K562 (cell line): ENCODE data around the gene NISCH. TPM values are rescaled to one million over a fixed set of nuclear protein-coding genes. Genes with fewer than 3 reads are reported as not detected.

Experiments
- ATF1 ChIP-seq, 2 experiments: fragments of 450-650 bp in 1 of 2; IDR thresholded peaks; 2 replicates each; pipeline ENCODE4 v1.6.1; 2016; ENCODE audit warnings: missing compliant biosample characterization in 1 of 2, missing genetic modification characterization in 1 of 2
- FOXA1 ChIP-seq: fragments of 450-650 bp; IDR thresholded peaks from 2 replicates; pipeline ENCODE4 v1.6.1; 2016; ENCODE audit warnings: mild to moderate bottlenecking, borderline replicate concordance
- HCFC1 ChIP-seq: IDR thresholded peaks from 2 replicates; pipeline ENCODE4 v1.6.1; 2012; ENCODE audit warnings: low read depth, low read length, improper control_type of control experiment
- MAZ ChIP-seq, 2 experiments: fragments of 450-650 bp in 1 of 2; sonication (generic) in 1 of 2; formaldehyde crosslinking; IDR thresholded peaks in 1 of 2; conservative IDR thresholded peaks in 1 of 2; 2 replicates each; pipeline versions ENCODE4 v1.4.0 to v1.5.0; 2020; ENCODE audit warnings: mild to moderate bottlenecking in 1 of 2, missing genetic modification reagents in 1 of 2
- NCOA1 ChIP-seq: fragments of 450-650 bp; IDR thresholded peaks from 2 replicates; pipeline ENCODE4 v1.6.1; 2016; ENCODE audit warnings: low read depth
- ZNF354B ChIP-seq: fragments of 250-450 bp; sonication (Bioruptor Pico); IDR thresholded peaks from 2 replicates; pipeline ENCODE4 v1.4.0; 2020
- polyA plus RNA-seq, 8 experiments: library from polyadenylated mRNA; depleted of rRNA in 4 of 8; stranded (reverse) in 5 of 8; unstranded in 3 of 8; fragments of >200 nt; fragmentation: Nextera tagmentation in 2 of 8; fragmentation: Illumina TruSeq in 1 of 8; extraction: Ambion mirVana in 2 of 8; extraction: Trizol in 1 of 8; gene quantifications; 2 replicates each; pipeline versions ENCODE4 v1.2.1 to v1.2.3, GENCODE V29; 2011 to 2014; ENCODE audit warnings: inconsistent platforms in 1 of 8, missing spikeins in 1 of 8
- total RNA-seq, 7 experiments: library from RNA; depleted of rRNA in 6 of 7; stranded (reverse); fragments of >200 nt in 6 of 7; fragmentation: Illumina TruSeq in 2 of 7; extraction: Trizol in 2 of 7; gene quantifications; 2 replicates each; pipeline versions ENCODE4 v1.2.1 to v1.2.3, GENCODE V29; 2011 to 2021; ENCODE audit warnings: low replicate concordance in 1 of 7
- TF ChIP-seq, protein P1 (sequence below): fragments of 200-800 bp; sonication (Bioruptor generic); IDR thresholded peaks from 2 replicates; pipeline ENCODE4 v1.6.1; 2017; ENCODE audit warnings: missing genetic modification characterization, missing compliant biosample characterization
- TF ChIP-seq, protein P2 (sequence below): fragments of 250-450 bp; sonication (Bioruptor Pico); IDR thresholded peaks from 2 replicates; pipeline ENCODE4 v1.8.0; 2021; ENCODE audit warnings: moderate library complexity, mild to moderate bottlenecking, inconsistent platforms
- TF ChIP-seq, protein P3 (sequence below): fragments of 450-650 bp; IDR thresholded peaks from 2 replicates; pipeline ENCODE4 v1.6.1; 2016; ENCODE audit warnings: low read depth
- TF ChIP-seq, protein P4 (sequence below): IDR thresholded peaks from 2 replicates; pipeline ENCODE4 v1.6.1; 2014; ENCODE audit warnings: antibody characterized with exemption
- TF ChIP-seq, protein P5 (sequence below): fragments of 450-650 bp; formaldehyde crosslinking; IDR thresholded peaks from 2 replicates; pipeline ENCODE4 v1.4.0; 2020; ENCODE audit warnings: mild to moderate bottlenecking, moderate library complexity
- TF ChIP-seq, protein P6 (sequence below): sonication (generic); formaldehyde crosslinking; IDR thresholded peaks from 2 replicates; pipeline ENCODE4 v1.8.1; 2023; ENCODE audit warnings: mild to moderate bottlenecking, missing genetic modification reagents

Gene NISCH
- total and polyA plus RNA-seq, 9 of the 15 experiments (the other 6 are each of a cell fraction or from before 2014, with no cell fraction given), result 0.44 to 43.5 (median 23.4) TPM

DNA sequence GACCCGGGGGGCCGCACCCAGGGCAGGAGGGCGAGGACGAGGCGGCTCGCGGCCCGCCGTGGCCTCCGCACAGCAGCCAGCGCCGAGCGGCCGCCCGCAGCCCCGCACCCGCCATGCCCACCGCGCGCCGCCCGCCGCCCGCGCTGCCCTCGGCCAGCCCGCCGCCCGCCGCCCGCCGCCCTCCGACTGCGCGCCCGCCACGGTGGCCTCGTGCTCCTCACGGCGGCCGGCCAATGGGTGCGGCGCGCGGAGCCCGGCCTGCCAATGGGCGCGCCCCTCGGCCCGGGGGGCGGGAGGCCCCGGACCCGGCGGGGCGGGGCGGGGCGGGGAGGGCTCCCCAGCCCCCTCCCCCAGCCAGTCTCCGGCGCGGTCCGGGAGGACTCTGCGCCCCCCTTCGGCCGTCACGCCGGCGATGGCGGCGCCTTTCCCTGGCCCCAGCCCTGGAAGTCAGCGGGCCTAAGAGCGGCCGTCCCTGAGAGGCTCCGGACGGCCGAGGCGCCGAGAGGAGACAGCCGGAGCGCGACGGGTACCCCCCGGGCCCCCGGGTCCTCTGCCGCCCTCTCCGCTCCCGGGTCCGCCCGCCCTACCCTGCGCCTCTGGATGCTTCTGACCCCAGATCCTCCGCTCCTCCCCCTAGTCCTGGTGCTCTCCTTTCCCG, 78.3 kb downstream of the NISCH start, which contains the start of gene NT5DC2 (continued):
- TF ChIP-seq, protein P1, sequence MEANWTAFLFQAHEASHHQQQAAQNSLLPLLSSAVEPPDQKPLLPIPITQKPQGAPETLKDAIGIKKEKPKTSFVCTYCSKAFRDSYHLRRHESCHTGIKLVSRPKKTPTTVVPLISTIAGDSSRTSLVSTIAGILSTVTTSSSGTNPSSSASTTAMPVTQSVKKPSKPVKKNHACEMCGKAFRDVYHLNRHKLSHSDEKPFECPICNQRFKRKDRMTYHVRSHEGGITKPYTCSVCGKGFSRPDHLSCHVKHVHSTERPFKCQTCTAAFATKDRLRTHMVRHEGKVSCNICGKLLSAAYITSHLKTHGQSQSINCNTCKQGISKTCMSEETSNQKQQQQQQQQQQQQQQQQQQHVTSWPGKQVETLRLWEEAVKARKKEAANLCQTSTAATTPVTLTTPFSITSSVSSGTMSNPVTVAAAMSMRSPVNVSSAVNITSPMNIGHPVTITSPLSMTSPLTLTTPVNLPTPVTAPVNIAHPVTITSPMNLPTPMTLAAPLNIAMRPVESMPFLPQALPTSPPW, result peak; percentile 93
- TF ChIP-seq HCFC1 (no peak), NCOA1 (no peak), ZNF354B (CRISPR knock-in tag) (no peak), FOXA1 (no peak), MAZ (CRISPR knock-in tag; conservative IDR thresholded peaks at IDR 0.05 in 1 of 2, IDR thresholded peaks at IDR 0.05 in 1 of 2) (peak; percentile 79 to 81), ATF1 (CRISPR knock-in tag; IDR thresholded peaks at IDR 0.05) (no peak), ATF1 (tag; IDR thresholded peaks at IDR 0.05) (no peak)
- TF ChIP-seq, protein P2, sequence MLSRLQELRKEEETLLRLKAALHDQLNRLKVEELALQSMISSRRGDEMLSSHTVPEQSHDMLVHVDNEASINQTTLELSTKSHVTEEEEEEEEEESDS, result no peak
- TF ChIP-seq, protein P3, sequence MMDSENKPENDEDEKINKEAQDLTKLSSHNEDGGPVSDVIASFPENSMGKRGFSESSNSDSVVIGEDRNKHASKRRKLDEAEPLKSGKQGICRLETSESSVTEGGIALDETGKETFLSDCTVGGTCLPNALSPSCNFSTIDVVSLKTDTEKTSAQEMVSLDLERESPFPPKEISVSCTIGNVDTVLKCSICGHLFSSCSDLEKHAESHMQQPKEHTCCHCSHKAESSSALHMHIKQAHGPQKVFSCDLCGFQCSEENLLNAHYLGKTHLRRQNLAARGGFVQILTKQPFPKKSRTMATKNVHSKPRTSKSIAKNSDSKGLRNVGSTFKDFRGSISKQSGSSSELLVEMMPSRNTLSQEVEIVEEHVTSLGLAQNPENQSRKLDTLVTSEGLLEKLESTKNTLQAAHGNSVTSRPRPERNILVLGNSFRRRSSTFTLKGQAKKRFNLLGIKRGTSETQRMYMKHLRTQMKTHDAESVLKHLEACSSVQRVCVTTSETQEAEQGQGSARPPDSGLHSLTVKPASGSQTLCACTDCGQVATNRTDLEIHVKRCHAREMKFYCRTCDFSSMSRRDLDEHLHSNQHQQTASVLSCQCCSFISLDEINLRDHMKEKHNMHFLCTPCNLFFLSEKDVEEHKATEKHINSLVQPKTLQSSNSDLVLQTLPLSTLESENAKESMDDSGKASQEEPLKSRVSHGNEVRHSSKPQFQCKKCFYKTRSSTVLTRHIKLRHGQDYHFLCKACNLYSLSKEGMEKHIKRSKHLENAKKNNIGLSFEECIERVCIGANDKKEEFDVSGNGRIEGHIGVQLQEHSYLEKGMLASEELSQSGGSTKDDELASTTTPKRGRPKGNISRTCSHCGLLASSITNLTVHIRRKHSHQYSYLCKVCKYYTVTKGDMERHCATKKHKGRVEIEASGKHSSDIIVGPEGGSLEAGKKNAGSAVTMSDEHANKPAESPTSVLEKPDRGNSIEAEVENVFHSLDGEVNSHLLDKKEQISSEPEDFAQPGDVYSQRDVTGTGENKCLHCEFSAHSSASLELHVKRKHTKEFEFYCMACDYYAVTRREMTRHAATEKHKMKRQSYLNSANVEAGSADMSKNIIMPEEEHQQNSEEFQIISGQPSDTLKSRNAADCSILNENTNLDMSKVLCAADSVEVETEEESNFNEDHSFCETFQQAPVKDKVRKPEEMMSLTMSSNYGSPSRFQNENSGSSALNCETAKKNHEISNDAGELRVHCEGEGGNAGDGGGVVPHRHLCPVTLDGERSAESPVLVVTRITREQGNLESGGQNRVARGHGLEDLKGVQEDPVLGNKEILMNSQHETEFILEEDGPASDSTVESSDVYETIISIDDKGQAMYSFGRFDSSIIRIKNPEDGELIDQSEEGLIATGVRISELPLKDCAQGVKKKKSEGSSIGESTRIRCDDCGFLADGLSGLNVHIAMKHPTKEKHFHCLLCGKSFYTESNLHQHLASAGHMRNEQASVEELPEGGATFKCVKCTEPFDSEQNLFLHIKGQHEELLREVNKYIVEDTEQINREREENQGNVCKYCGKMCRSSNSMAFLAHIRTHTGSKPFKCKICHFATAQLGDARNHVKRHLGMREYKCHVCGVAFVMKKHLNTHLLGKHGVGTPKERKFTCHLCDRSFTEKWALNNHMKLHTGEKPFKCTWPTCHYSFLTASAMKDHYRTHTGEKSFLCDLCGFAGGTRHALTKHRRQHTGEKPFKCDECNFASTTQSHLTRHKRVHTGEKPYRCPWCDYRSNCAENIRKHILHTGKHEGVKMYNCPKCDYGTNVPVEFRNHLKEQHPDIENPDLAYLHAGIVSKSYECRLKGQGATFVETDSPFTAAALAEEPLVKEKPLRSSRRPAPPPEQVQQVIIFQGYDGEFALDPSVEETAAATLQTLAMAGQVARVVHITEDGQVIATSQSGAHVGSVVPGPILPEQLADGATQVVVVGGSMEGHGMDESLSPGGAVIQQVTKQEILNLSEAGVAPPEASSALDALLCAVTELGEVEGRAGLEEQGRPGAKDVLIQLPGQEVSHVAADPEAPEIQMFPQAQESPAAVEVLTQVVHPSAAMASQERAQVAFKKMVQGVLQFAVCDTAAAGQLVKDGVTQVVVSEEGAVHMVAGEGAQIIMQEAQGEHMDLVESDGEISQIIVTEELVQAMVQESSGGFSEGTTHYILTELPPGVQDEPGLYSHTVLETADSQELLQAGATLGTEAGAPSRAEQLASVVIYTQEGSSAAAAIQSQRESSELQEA, result no peak
- TF ChIP-seq, protein P4, sequence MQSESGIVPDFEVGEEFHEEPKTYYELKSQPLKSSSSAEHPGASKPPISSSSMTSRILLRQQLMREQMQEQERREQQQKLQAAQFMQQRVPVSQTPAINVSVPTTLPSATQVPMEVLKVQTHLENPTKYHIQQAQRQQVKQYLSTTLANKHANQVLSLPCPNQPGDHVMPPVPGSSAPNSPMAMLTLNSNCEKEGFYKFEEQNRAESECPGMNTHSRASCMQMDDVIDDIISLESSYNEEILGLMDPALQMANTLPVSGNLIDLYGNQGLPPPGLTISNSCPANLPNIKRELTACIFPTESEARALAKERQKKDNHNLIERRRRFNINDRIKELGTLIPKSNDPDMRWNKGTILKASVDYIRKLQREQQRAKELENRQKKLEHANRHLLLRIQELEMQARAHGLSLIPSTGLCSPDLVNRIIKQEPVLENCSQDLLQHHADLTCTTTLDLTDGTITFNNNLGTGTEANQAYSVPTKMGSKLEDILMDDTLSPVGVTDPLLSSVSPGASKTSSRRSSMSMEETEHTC, result no peak
- TF ChIP-seq, protein P5, sequence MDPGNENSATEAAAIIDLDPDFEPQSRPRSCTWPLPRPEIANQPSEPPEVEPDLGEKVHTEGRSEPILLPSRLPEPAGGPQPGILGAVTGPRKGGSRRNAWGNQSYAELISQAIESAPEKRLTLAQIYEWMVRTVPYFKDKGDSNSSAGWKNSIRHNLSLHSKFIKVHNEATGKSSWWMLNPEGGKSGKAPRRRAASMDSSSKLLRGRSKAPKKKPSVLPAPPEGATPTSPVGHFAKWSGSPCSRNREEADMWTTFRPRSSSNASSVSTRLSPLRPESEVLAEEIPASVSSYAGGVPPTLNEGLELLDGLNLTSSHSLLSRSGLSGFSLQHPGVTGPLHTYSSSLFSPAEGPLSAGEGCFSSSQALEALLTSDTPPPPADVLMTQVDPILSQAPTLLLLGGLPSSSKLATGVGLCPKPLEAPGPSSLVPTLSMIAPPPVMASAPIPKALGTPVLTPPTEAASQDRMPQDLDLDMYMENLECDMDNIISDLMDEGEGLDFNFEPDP, result no peak
- TF ChIP-seq, protein P6, sequence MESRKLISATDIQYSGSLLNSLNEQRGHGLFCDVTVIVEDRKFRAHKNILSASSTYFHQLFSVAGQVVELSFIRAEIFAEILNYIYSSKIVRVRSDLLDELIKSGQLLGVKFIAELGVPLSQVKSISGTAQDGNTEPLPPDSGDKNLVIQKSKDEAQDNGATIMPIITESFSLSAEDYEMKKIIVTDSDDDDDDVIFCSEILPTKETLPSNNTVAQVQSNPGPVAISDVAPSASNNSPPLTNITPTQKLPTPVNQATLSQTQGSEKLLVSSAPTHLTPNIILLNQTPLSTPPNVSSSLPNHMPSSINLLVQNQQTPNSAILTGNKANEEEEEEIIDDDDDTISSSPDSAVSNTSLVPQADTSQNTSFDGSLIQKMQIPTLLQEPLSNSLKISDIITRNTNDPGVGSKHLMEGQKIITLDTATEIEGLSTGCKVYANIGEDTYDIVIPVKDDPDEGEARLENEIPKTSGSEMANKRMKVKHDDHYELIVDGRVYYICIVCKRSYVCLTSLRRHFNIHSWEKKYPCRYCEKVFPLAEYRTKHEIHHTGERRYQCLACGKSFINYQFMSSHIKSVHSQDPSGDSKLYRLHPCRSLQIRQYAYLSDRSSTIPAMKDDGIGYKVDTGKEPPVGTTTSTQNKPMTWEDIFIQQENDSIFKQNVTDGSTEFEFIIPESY (CRISPR knock-in tag), result no peak
